Measurements from ENCODE around the gene FNBP1. TPM values are rescaled to one million over a fixed set of nuclear protein-coding genes. Genes with fewer than 3 reads are reported as not detected.

FNBP1 gene
- total and polyA plus RNA-seq, 2 of the 8 experiments (the other 6 are each of a cell fraction or from before 2014, with no cell fraction given), result 7.2 to 40.9 TPM

DNA sequence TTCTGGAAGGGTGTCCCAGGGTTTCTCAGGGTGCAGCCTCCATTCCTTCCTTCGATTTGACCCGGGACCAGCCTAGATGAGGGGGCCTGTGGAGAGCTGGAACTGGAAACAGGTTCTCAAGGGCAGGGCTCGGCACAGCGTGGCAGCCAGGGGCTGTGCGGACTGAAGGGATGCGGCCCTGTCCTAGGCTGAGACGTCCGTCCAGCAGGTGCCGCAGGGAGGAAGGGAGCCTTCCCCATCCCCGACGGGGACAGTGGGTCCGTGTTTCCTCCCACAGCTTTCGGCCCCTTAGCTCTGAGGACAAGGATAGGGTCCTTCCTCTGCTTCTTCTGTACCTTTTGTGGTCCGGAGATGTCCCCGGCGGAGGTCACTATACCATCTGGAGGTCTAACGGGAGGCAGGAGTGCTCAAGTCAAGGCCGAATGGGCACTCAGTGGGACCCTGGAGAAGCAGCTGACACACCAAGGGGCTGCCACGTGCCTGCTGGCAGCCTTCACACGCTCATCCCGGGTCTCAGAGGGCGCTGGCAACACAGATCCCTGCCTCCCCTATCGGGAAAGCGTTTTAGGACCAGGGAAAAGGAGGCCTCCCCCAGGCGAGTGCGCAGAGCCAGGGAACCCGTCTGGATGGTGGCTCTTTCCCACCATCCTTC, 157.8 kb downstream of the FNBP1 start:
- Histone ChIP-seq H3K4me2 (ENCODE audit: insufficient read depth in 1 of 2, low read depth in 2 of 2, low read length in 2 of 2) (peak overlapping the region; percentile 50 to 58), H2BK12ac (ENCODE audit: low read depth, low read length) (peak overlapping the region; percentile 85; the same call in 1 of the 2 replicates), H3K4me1 (replicated peaks in 1 of 4; ENCODE audit: control insufficient read depth in 3 of 4, insufficient read depth in 4 of 4, low read length in 3 of 4) (peaks cover 0 to 30% (median 25%) of the 10 kb centered on the region in 4 experiments; a peak in 6 of 7 replicates), H3K79me1 (ENCODE audit: low read depth, low read length) (no peaks in the 10 kb centered on the region), H3K4me3 (ENCODE audit: extremely low read depth in 1 of 4, insufficient read depth in 2 of 4, low read depth in 3 of 4, low read length in 4 of 4) (peak overlapping the region in 3 of 4 experiments; percentile 17 to 46 (median 32); a peak in 4 of 8 replicates), H4K20me1 (replicated peaks in 1 of 2; ENCODE audit: control insufficient read depth in 1 of 2, insufficient read depth in 2 of 2, low read length in 2 of 2) (no peaks in the 10 kb centered on the region), H4K5ac (ENCODE audit: insufficient read length, low read depth, low read length) (peak overlapping the region; percentile 84), H2BK20ac (ENCODE audit: low read length) (peak overlapping the region; percentile 88; the same call in 1 of the 2 replicates), H4K8ac (ENCODE audit: extremely low read depth, insufficient read depth, low read length) (no peak overlapping the region), H3K56ac (replicated peaks; ENCODE audit: insufficient read length, low read depth, low read length) (no peak overlapping the region), H2AFZ (ENCODE audit: low read length) (no peak overlapping the region; the same call in 1 of the 2 replicates), H2AK5ac (ENCODE audit: low read depth, low read length) (peak overlapping the region; percentile 54), H4K91ac (replicated peaks; ENCODE audit: insufficient read length, low read length) (peak overlapping the region; percentile 75), H3K4ac (replicated peaks; ENCODE audit: insufficient read length, low read depth, low read length) (peak overlapping the region; percentile 69), H3K23ac (ENCODE audit: insufficient read length) (no peak overlapping the region), H2BK120ac (replicated peaks; ENCODE audit: low read depth, low read length) (peak overlapping the region; percentile 11), H3K27me3 (replicated peaks in 1 of 4; ENCODE audit: control insufficient read depth in 3 of 4, extremely low read depth in 1 of 4, insufficient read depth in 3 of 4, low read length in 3 of 4) (no peaks in the 10 kb centered on the region), H3K14ac (ENCODE audit: insufficient read length) (no peak overlapping the region), H3K27ac (ENCODE audit: low read depth, low read length) (no peak overlapping the region), H3K79me2 (ENCODE audit: control insufficient read depth in 1 of 2, insufficient read depth in 2 of 2, low read length in 2 of 2) (no peaks in the 10 kb centered on the region), H3K9me3 (ENCODE audit: insufficient read depth in 2 of 2, low read depth in 1 of 2, low read length in 1 of 2) (no peaks in the 10 kb centered on the region), H2BK5ac (ENCODE audit: low read depth, low read length) (peak overlapping the region; percentile 76; the same call in 1 of the 2 replicates), H3K18ac (ENCODE audit: extremely low read depth, low read length) (peak overlapping the region; percentile 49), H3K36me3 (ENCODE audit: control insufficient read depth in 2 of 4, insufficient read depth in 4 of 4, low read length in 3 of 4) (peaks cover 0 to 2% (median 0%) of the 10 kb centered on the region in 4 experiments; a peak in 1 of 8 replicates), H3K23me2 (ENCODE audit: low read depth, low read length) (peaks cover 11% of the 10 kb centered on the region), H3K9ac (replicated peaks in 1 of 4; ENCODE audit: extremely low read depth in 1 of 4, low read depth in 3 of 4, low read length in 3 of 4) (no peak overlapping the region), H2BK15ac (ENCODE audit: low read length) (peak overlapping the region; percentile 89; the same call in 1 of the 2 replicates)
- POLR2A ChIA-PET (ENCODE audit: partially characterized antibody), result interaction anchor here (0.8 to 1.4 kb wide), 8 partner anchors 11 to 168 kb away, joined by 3 to 4 read pairs (median 3); partner anchors contain the start of genes GPR107 and TOR1B
- CTCF ChIA-PET (ENCODE audit: partially characterized antibody), result interaction anchor here (0.6 to 2.3 kb wide), 20 partner anchors 9 to 222 kb away, joined by 3 to 10 read pairs (median 3); no protein-coding TSS in a partner anchor
- TF ChIP-seq POLR2A (IDR thresholded peaks at IDR 0.05; ENCODE audit: control extremely low read depth in 1 of 2, low read depth in 2 of 2, low read length in 2 of 2) (0 out of 3 replicates have a peak, but pooled peaks of 1 of the 2 experiments have one; percentile 32), SIN3A (conservative IDR thresholded peaks at IDR 0.05 in 1 of 2, IDR thresholded peaks at IDR 0.05 in 1 of 2; ENCODE audit: low read depth in 1 of 2, low read length in 2 of 2) (no peak)
- peak in 1 of 2 experiments; percentile 71 for DNase-seq (ENCODE audit: low read depth in 1 of 2, low spot score in 2 of 2)
- FAIRE-seq, result no peak
- WGBS, 2 experiments (ENCODE audit: extremely low coverage in 1 of 2, insufficient coverage in 1 of 2, insufficient read length in 1 of 2, insufficient replicate concordance in 2 of 2, low coverage in 1 of 2, low lambda C conversion rate in 2 of 2, missing lambda C conversion rate in 1 of 2), result 63% methylated on average over 25 of the region's 27 CpGs; no CpG with 5 or more reads in 1 of the 2 experiments
